ENCODE results near the gene INTS6L.

Gene INTS6L

DNA sequence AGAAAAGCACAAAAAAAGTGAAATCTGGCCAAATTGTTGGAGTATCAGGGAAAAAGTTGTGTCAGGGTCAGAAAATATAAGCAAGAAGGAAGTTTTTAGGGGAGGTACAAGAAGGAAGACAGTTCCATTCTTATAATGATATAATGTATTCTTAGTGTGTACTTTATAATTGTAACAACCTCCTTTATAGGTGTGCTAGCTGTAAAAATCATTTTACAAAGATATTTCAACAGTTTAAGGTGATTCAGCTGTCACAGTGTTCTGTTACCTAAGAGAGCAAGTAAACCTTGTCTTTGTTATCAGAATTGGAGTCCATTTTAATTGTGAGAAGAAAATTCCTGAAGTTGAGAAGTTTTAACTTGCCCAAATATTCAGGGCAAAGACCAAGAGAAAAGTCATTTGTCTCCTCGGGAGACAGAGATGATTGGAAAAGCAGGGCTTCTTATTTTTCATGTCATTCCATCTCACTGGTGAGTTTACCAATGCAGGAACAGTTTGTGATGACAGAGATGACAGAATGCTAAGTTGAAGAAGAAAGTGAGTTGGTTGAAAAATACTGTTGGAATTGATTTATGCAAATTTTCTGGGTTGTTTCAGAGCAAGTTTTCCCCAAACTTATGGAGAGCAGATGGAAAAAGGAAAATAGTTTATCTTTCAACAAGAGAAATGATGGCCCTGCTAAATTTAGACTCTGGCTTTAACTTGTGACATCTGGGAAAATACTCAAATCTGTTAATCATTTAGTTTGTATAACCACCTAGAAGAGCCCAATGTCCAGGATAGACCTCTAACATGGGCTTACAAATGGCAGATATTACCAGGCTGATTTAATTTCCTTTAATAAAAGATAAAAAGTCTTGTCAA lies 14.8 kb downstream of the INTS6L start:
- H3K4me3 ChIP-seq (replicated peaks; ENCODE audit: low read depth, low read length): no peak overlapping the region
- DNase-seq (ENCODE audit: low read depth): no peak
- no peak for TF ChIP-seq CTCF (IDR thresholded peaks at IDR 0.05; ENCODE audit: low read length, missing control alignments)

- no peak overlapping the region for H3K4me3 ChIP-seq (replicated peaks; ENCODE audit: low read depth, low read length)
- no peak for TF ChIP-seq CTCF (IDR thresholded peaks at IDR 0.05; ENCODE audit: low read length, missing control alignments)
- no peak for DNase-seq (ENCODE audit: low read depth)
Observed at GRCh38 chrX:135536877-135537276, 16.4 kb downstream of the INTS6L start.

DNA sequence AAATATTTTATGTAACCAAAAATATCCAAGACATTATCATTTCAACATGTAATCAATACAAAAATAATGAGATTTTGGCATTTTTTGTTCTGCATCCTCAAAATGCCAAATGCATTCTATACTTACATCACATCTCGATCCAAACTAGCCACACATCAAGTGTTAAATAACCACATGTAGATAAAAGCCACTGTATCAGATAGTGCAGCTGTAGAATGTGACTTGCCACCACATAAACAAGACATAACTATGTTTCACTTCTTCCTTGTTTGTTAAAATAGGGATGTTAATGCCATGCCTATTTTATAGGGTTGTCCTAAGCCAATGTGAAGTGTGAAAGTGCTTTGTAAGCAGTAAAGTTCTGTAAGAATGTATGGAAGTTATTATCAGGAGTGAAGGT lies 20.9 kb downstream of the INTS6L start:
- no peak for TF ChIP-seq CTCF (IDR thresholded peaks at IDR 0.05; ENCODE audit: low read length, missing control alignments)
- DNase-seq (ENCODE audit: low read depth): no peak
- H3K4me3 ChIP-seq (replicated peaks; ENCODE audit: low read depth, low read length): no peak overlapping the region

DNA sequence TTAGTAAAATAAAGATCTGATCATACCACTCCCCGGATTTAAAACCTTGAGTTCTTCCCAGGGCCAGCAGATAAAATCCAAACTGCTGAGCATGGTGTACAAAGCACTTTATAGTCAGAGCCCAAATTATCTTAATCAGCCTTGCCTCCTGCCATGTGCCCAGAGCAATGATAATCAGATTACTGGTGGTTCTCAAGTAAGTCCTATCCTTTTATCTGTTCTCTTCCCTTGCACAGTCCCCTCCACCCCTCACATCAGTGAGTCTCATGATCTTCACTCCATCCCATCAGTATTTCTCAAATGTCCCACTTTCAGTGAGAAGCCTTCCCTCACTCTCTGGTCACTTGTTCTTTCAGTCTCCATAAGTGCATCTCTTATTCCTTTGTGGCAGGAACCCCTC lies 22.7 kb downstream of the INTS6L start:
- no peak for DNase-seq (ENCODE audit: low read depth)
- TF ChIP-seq CTCF (IDR thresholded peaks at IDR 0.05; ENCODE audit: low read length, missing control alignments): no peak
- H3K4me3 ChIP-seq (replicated peaks; ENCODE audit: low read depth, low read length): no peak overlapping the region

DNA sequence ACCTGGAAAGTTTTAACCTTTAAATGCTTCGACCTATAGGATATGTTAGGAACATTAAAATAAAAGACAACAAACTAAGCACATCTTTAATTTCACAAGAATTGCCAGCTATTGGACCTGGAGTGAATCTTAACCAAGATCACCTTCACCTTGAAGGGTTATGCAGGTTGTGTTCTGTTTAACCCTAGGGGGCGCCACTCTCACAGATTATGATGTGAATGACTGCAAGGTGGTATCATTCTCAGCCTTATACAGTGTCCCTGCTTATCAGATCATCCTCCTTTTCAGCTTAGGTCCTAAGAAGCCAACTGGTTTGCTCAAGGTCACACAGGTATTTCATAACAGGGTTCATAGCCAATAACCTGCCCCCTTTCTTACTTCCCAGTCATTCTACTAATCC lies 23.5 kb downstream of the INTS6L start:
- no peak for DNase-seq (ENCODE audit: low read depth)
- no peak overlapping the region for H3K4me3 ChIP-seq (replicated peaks; ENCODE audit: low read depth, low read length)
- no peak for TF ChIP-seq CTCF (IDR thresholded peaks at IDR 0.05; ENCODE audit: low read length, missing control alignments)

- DNase-seq (ENCODE audit: low read depth): no peak
- H3K4me3 ChIP-seq (replicated peaks; ENCODE audit: low read depth, low read length): no peak overlapping the region
- TF ChIP-seq CTCF (IDR thresholded peaks at IDR 0.05; ENCODE audit: low read length, missing control alignments): no peak
Observed at GRCh38 chrX:135544338-135544948, 24.0 kb downstream of the INTS6L start.

Measured in fibroblast of pulmonary artery (primary cell).